GM18502 (cell line): ENCODE measurements around the gene XRCC3.

Experiments used
- ATAC-seq: cut with Tn5 transposase; IDR thresholded peaks from one replicate; pipeline ENCODE4 v1.9.1; 2021; ENCODE audit warnings: mild to moderate bottlenecking; ENCODE audit not compliant: unreplicated experiment, poor library complexity

Gene XRCC3

GRCh38 chr14:103696466-103697071 lies 18.7 kb downstream of the XRCC3 start:
- ATAC-seq = no peak

- ATAC-seq = no peak
Measured at GRCh38 chr14:103696070-103696402, 19.2 kb downstream of the XRCC3 start.

- ATAC-seq = no peak
Measured at GRCh38 chr14:103695296-103696069, 19.8 kb downstream of the XRCC3 start.

GRCh38 chr14:103694572-103695026 lies 20.7 kb downstream of the XRCC3 start:
- no peak for ATAC-seq

DNA sequence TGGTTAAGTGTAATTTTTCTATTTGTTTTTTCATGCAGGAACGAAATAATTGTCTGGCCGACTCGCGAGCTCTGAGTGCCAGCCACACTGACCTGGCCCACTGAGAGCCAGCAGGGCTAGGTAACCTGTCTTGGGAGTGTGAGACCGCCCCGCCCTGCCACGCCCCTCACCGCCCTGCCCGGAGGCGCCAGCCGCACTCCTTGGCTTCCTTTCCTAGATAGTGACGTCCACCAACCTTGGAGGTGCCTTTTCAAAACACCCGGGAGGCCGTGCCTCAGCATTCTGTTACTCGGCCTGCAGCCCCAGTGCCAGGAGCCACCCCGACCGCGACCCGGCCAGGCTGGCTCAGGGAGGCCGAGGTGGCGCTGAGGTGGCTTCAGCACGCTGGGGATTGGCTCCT lies 21.7 kb downstream of the XRCC3 start:
- ATAC-seq = no peak

DNA sequence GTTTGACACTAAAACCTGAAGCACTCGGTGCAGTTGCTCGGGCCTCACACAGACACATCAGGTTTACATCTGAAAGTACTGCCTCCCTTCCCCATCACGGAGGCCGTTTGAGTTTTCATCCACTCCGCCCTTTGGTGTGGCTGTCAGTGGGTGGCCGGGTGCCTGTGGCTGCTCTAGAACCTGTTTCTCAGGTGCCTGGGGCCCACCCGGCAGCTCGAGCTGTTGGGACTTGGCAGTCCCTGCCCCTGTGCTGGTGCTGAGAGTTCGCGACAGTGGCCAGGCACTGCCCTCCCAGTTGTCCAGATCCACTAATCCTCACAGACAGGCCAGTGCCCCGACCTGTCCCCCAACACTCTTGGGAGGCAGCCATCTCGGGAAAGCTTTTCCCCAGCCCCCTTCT lies 22.4 kb downstream of the XRCC3 start:
- ATAC-seq = no peak

DNA sequence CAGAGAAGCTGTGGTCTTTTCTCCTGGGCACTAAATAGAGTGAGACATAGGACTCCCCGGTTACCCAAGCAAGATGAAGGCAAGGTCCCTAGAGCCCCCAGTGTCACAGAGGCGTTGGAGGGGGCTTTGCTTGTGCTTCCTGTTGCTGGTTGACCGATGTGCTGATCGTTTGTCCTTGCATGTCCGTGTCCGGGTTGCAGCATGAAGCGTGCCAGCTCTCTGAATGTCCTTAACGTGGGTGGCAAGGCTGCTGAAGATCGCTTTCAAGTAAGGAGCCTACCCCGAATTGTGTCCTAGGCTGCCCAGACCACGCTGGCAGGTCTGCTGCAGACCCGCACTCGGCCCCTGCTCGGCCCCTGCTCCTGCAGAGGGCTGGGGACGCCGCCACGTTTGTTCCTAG lies 23.1 kb downstream of the XRCC3 start:
- peak; percentile 19 for ATAC-seq

GRCh38 chr14:103691655-103692054 lies 23.6 kb downstream of the XRCC3 start:
- peak; percentile 65 for ATAC-seq

- no peak for ATAC-seq
Measured at GRCh38 chr14:103690332-103690731, 24.9 kb downstream of the XRCC3 start.

DNA sequence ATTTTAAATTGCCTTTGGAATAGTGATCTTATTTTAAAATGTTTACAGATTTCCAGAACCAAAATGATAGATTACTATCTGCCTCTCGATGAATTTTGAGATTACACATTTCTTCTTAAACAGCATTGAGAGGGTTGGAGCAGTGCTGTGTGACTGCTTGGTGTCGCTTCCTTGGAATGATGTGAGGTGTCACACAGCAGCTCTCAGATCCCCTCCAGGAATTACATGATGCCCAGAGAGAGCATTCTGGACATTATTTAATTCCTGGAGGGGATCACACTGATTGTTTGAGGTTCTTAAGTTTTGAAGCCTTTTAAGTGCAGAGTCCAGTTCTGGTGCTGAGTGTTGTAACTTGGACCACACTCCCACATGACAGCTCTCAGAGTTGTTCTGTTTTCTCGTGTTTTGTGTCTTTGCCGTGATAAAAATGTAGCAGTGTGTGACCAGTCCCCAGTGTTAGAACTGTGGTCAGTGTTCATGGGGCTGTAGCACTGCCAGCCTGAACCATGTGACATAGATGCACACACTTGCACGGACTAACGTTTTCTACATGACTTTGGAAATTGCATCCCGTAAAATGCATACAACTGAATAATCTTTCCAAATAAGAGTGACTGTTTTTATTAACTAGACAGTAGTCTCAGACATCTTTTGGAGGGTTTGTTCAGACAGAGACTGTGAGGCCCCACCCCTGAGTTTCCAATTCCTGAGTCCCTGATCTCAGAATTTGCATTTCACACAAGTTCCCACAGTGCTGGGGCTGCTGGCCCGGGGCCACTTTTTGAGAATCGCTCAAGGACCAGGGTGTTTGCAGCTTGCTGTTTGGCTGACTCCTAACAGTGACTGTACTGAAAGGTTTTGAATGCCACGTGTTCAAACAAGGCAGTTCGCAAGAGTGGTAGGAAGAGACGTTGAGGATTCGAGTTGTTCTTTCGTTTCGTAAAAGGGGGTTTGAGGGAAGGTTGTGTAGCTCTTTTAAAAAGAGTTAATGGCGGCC lies 26.0 kb downstream of the XRCC3 start:
- ATAC-seq = peak; percentile 81

DNA sequence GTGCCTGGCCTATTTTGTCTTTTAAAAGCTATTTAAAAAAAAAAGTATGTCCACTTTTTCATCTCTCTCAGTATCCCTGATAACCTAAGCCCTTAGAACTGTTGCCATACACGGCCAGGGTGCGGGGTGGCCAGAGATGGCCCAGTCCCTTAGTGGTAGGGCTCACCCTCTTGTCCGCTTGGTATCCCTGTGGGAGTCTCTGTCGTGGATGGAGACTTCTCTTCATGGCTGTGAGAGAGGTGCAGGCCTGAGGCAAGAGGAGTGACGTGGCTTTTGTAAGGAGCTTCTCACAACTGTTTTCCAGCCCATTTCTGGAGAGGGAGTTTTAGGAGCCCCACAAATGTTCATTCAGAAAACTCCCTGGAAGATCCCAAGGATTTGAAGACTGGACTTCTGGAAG lies 26.8 kb downstream of the XRCC3 start:
- ATAC-seq = no peak

- ATAC-seq = no peak
Measured at GRCh38 chr14:103687712-103688111, 27.5 kb downstream of the XRCC3 start.

- no peak for ATAC-seq
Measured at GRCh38 chr14:103686831-103687485, 28.3 kb downstream of the XRCC3 start.

DNA sequence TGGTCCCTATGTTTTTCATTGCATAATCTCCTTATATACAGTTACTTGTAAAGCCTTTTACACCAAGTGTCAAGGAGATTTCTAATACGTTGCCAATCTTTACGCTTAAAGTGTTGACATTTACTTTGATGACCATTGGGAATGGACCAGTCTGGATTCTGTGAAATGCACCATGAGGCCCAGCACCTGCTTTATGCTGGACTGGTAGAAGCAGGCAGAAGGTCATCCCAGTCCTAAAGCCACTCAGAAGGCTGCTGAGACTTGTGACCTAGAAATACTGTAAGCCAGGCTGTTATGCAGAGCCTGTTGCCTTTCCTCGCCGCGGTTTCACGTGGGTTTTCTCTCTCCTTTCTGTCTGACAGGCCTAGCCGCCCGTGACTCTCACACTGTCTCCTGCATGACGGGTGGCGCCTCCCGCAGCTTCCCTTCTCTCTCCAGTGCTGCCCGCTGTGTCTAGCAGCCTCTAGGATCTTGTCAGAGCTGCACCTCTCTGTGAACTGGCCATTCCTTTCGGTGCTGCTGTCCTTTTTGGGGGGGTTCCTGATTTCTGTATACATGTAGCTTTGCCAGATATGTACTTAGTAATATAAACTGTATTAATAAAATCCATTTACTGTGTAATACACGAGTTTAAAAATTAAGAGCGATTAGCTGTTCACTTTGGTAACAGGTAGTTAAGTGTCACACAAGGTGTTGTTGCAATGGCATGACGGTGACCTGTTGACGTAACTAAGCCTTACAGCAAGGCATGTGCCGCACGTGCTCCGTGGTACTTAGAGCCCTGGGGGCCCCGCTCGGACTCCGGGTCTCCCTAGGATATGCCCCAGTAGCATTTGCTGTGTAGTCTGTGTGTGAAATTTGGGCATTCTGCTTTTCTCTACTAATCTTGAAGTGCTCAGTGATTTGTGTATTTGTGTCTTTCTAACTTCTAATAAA lies 29.7 kb downstream of the XRCC3 start:
- ATAC-seq = no peak

DNA sequence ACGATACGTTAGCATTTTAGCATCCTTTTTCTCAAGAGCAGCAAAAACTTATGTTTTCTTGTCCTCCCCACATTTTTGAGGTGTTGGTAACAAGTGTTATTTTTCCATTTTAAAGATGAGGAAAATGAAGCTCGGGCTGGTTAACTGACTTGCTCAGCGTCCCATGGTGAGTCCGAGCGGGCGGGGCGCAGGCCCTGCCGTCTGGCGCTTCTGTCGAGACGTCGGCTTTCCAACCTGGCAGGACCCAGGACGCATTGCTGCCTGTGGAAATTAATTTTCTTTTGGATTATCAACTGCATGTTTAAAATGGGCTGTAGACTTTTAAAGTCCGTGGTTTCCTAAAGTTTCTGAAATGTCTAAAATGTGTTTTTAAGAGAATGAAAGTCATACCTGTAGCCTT lies 30.4 kb downstream of the XRCC3 start:
- ATAC-seq = no peak

- no peak for ATAC-seq
Measured at GRCh38 chr14:103684471-103684870, 30.8 kb downstream of the XRCC3 start.

- no peak for ATAC-seq
Measured at GRCh38 chr14:103683139-103683538, 32.1 kb downstream of the XRCC3 start.

- no peak for ATAC-seq
Measured at GRCh38 chr14:103680491-103681231, 34.6 kb downstream of the XRCC3 start.

DNA sequence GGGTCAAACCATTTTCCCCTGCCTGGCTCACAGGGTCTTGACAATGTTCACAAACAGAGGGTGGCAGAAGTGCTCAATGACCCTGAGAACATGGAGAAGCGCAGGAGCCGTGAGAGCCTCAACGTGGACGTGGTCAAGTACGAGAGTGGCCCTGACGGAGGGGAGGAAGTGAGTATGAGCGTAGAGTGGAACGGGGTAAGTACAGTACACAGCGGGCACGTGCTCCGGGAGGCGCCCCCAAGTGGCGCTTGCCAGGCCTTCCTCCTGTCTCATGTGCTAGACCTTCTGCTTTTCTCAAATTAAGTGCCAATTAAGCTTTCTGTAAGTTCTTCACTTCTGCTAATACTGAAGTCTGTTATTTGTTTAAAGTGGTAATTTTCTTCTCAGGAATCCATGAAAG lies 35.9 kb downstream of the XRCC3 start:
- no peak for ATAC-seq
